ENCODE results near the gene UNK.

Gene UNK

GRCh38 chr17:75872434-75873351 is 88.1 kb downstream of the UNK start (continued):
- no peak for TF ChIP-seq RARB (CRISPR knock-in tag; IDR thresholded peaks at IDR 0.05)
- TF ChIP-seq, protein P1, sequence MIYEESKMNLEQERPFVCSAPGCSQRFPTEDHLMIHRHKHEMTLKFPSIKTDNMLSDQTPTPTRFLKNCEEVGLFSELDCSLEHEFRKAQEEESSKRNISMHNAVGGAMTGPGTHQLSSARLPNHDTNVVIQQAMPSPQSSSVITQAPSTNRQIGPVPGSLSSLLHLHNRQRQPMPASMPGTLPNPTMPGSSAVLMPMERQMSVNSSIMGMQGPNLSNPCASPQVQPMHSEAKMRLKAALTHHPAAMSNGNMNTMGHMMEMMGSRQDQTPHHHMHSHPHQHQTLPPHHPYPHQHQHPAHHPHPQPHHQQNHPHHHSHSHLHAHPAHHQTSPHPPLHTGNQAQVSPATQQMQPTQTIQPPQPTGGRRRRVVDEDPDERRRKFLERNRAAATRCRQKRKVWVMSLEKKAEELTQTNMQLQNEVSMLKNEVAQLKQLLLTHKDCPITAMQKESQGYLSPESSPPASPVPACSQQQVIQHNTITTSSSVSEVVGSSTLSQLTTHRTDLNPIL (CRISPR knock-in tag; IDR thresholded peaks at IDR 0.05; ENCODE audit: low read depth), result no peak

DNA sequence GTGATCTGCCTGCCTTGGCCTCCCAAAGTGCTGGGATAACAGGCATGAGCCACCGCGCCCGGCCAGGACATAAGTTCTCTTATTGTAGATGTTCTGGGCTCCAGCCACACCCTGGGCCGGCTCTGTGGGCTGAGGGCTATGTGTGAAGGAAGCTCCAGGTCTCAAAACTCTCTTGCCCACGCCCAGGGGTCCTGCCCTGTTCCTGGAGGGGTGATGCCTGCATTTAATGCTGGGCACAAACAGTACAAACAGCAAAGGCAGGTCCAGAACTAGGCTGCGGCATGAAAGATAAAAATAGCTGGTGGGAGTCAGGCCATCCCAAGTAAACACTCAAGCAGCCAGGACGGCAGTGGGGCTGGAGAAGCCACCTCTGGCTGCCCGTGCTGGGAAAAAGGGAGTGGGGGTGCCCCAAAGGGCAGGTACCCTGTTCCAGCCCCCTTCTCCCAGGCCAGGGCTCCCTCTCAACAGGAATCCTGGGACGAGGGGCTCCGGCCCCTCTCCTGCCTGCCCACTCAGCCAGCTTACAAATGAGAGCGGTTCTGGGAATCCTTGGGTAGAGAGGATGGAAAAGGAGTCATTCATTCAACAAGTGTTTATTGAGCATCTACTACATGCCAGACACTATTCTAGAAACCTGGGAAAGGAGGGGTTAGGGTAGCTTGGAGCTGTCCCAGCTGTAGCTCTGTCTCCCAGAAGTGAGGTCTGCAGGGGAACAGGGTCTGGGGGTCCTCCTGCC is 89.1 kb downstream of the UNK start:
- TF ChIP-seq, protein P2, sequence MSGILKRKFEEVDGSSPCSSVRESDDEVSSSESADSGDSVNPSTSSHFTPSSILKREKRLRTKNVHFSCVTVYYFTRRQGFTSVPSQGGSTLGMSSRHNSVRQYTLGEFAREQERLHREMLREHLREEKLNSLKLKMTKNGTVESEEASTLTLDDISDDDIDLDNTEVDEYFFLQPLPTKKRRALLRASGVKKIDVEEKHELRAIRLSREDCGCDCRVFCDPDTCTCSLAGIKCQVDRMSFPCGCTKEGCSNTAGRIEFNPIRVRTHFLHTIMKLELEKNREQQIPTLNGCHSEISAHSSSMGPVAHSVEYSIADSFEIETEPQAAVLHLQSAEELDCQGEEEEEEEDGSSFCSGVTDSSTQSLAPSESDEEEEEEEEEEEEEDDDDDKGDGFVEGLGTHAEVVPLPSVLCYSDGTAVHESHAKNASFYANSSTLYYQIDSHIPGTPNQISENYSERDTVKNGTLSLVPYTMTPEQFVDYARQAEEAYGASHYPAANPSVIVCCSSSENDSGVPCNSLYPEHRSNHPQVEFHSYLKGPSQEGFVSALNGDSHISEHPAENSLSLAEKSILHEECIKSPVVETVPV (CRISPR knock-in tag; IDR thresholded peaks at IDR 0.05), result no peak
- TF ChIP-seq, protein P1 (CRISPR knock-in tag; IDR thresholded peaks at IDR 0.05; ENCODE audit: low read depth), result no peak
- no peak for TF ChIP-seq ZFP3 (CRISPR knock-in tag; IDR thresholded peaks at IDR 0.05)
- TF ChIP-seq, protein P3, sequence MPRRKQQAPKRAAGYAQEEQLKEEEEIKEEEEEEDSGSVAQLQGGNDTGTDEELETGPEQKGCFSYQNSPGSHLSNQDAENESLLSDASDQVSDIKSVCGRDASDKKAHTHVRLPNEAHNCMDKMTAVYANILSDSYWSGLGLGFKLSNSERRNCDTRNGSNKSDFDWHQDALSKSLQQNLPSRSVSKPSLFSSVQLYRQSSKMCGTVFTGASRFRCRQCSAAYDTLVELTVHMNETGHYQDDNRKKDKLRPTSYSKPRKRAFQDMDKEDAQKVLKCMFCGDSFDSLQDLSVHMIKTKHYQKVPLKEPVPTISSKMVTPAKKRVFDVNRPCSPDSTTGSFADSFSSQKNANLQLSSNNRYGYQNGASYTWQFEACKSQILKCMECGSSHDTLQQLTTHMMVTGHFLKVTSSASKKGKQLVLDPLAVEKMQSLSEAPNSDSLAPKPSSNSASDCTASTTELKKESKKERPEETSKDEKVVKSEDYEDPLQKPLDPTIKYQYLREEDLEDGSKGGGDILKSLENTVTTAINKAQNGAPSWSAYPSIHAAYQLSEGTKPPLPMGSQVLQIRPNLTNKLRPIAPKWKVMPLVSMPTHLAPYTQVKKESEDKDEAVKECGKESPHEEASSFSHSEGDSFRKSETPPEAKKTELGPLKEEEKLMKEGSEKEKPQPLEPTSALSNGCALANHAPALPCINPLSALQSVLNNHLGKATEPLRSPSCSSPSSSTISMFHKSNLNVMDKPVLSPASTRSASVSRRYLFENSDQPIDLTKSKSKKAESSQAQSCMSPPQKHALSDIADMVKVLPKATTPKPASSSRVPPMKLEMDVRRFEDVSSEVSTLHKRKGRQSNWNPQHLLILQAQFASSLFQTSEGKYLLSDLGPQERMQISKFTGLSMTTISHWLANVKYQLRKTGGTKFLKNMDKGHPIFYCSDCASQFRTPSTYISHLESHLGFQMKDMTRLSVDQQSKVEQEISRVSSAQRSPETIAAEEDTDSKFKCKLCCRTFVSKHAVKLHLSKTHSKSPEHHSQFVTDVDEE (CRISPR knock-in tag; IDR thresholded peaks at IDR 0.05), result no peak
- no peak for TF ChIP-seq BACH2 (CRISPR knock-in tag; IDR thresholded peaks at IDR 0.05; ENCODE audit: borderline replicate concordance)
- no peak for TF ChIP-seq ZFP30 (CRISPR knock-in tag; IDR thresholded peaks at IDR 0.05)
- no peak for TF ChIP-seq ZC3H10 (CRISPR knock-in tag; IDR thresholded peaks at IDR 0.05)
- no peak for TF ChIP-seq TOX (CRISPR knock-in tag; IDR thresholded peaks at IDR 0.05; ENCODE audit: borderline replicate concordance)
- TF ChIP-seq GLIS3 (CRISPR knock-in tag; IDR thresholded peaks at IDR 0.05), result no peak
- no peak for TF ChIP-seq ARNTL (CRISPR knock-in tag; IDR thresholded peaks at IDR 0.05; ENCODE audit: borderline replicate concordance, low read depth)
- no peak for TF ChIP-seq TCF4 (CRISPR knock-in tag; IDR thresholded peaks at IDR 0.05; ENCODE audit: borderline replicate concordance)
- TF ChIP-seq PPARA (CRISPR knock-in tag; IDR thresholded peaks at IDR 0.05; ENCODE audit: borderline replicate concordance), result no peak
- TF ChIP-seq ZNF8 (CRISPR knock-in tag; IDR thresholded peaks at IDR 0.05), result no peak
- TF ChIP-seq ZNF70 (CRISPR knock-in tag; IDR thresholded peaks at IDR 0.05), result no peak
- TF ChIP-seq RARB (CRISPR knock-in tag; IDR thresholded peaks at IDR 0.05), result no peak
- no peak for ATAC-seq

DNA sequence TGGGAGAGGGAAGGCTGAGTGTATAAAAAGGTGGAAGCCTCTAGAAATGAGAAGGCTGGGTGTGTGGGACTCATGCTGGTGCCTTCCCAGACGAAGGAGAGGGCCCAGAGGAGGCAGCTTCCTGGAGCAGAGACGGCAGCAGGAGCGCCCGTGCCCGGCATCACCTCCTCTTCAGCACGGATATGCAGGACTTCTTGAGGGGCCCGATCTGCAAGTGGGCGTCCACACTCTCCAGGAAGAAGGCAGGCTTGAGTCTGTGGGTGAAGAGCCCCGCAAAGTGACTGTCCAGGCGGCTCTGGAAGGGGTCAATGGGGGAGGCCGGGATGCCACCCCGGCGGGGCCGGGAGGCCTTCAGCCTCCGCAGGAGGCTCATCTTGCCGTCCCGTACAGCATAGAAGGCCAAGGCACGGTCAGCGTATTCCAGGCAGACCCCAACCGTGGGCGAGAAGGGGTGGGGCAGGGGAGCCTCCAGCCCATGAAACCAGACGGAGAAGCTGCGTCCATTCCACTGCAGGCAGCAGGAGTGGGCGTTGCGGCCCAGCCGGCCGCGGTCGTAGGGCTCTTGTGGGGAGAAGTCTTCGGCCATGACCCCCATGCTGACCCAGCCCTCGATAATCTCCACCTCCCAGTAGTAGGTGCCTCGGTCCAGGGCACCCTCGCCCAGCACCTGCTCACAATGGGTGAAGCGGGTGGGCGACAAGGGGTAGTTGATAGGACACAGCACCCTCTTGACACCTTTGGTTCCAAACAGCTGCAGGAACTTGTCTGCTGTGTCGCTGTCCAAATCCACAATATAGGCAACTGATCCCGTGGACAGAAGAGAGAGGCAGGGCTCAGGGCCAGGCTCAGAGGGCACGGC is 89.9 kb downstream of the UNK start:
- no peak for ATAC-seq
- TF ChIP-seq, protein P4, sequence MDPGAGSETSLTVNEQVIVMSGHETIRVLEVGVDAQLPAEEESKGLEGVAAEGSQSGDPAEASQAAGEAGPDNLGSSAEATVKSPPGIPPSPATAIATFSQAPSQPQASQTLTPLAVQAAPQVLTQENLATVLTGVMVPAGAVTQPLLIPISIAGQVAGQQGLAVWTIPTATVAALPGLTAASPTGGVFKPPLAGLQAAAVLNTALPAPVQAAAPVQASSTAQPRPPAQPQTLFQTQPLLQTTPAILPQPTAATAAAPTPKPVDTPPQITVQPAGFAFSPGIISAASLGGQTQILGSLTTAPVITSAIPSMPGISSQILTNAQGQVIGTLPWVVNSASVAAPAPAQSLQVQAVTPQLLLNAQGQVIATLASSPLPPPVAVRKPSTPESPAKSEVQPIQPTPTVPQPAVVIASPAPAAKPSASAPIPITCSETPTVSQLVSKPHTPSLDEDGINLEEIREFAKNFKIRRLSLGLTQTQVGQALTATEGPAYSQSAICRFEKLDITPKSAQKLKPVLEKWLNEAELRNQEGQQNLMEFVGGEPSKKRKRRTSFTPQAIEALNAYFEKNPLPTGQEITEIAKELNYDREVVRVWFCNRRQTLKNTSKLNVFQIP (CRISPR knock-in tag; IDR thresholded peaks at IDR 0.05; ENCODE audit: borderline replicate concordance, low read depth), result no peak
- no peak for TF ChIP-seq PPARA (CRISPR knock-in tag; IDR thresholded peaks at IDR 0.05; ENCODE audit: borderline replicate concordance)
- no peak for TF ChIP-seq CSDC2 (CRISPR knock-in tag; IDR thresholded peaks at IDR 0.05)
- TF ChIP-seq TCF4 (CRISPR knock-in tag; IDR thresholded peaks at IDR 0.05; ENCODE audit: borderline replicate concordance), result no peak
- TF ChIP-seq, protein P1 (CRISPR knock-in tag; IDR thresholded peaks at IDR 0.05; ENCODE audit: low read depth), result no peak
- no peak for TF ChIP-seq ZC3H10 (CRISPR knock-in tag; IDR thresholded peaks at IDR 0.05)
- TF ChIP-seq, protein P2 (CRISPR knock-in tag; IDR thresholded peaks at IDR 0.05), result no peak
- no peak for TF ChIP-seq ZNF70 (CRISPR knock-in tag; IDR thresholded peaks at IDR 0.05)
- TF ChIP-seq GLIS3 (CRISPR knock-in tag; IDR thresholded peaks at IDR 0.05), result no peak
- no peak for TF ChIP-seq ESRRG (CRISPR knock-in tag; IDR thresholded peaks at IDR 0.05)
- no peak for TF ChIP-seq ZNF8 (CRISPR knock-in tag; IDR thresholded peaks at IDR 0.05)
- TF ChIP-seq ARNTL (CRISPR knock-in tag; IDR thresholded peaks at IDR 0.05; ENCODE audit: borderline replicate concordance, low read depth), result no peak
- TF ChIP-seq, protein P5, sequence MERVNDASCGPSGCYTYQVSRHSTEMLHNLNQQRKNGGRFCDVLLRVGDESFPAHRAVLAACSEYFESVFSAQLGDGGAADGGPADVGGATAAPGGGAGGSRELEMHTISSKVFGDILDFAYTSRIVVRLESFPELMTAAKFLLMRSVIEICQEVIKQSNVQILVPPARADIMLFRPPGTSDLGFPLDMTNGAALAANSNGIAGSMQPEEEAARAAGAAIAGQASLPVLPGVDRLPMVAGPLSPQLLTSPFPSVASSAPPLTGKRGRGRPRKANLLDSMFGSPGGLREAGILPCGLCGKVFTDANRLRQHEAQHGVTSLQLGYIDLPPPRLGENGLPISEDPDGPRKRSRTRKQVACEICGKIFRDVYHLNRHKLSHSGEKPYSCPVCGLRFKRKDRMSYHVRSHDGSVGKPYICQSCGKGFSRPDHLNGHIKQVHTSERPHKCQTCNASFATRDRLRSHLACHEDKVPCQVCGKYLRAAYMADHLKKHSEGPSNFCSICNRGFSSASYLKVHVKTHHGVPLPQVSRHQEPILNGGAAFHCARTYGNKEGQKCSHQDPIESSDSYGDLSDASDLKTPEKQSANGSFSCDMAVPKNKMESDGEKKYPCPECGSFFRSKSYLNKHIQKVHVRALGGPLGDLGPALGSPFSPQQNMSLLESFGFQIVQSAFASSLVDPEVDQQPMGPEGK (CRISPR knock-in tag; IDR thresholded peaks at IDR 0.05; ENCODE audit: borderline replicate concordance), result no peak

Measured in SK-N-SH treated with all-trans-retinoic acid at 6 μM for 48 hours (cell line).